Endothelial cell of umbilical vein (primary cell): ENCODE measurements around the gene CPTP.

Experiments used
- CTCF ChIP-seq, 2 donors: IDR thresholded peaks; 1 replicate in 1 of 2; 2 replicates in 1 of 2; pipeline ENCODE4 v1.5.1; 2011; ENCODE audit warnings: low read length in 2 of 2, mild to moderate bottlenecking in 2 of 2, moderate library complexity in 2 of 2, control low read depth in 1 of 2, inconsistent platforms in 1 of 2, low read depth in 1 of 2; ENCODE audit not compliant: insufficient read depth in 1 of 2; ENCODE audit errors: extremely low read depth in 1 of 2
- EZH2 ChIP-seq: IDR thresholded peaks from 2 replicates; pipeline ENCODE4 v1.6.1; 2012; ENCODE audit warnings: borderline replicate concordance, low read depth, mild to moderate bottlenecking, moderate library complexity, low read length, inconsistent platforms; ENCODE audit not compliant: severe bottlenecking

GRCh38 chr1:1332031-1332755 is 7.6 kb downstream of the CPTP start:
- TF ChIP-seq CTCF (IDR thresholded peaks at IDR 0.05; ENCODE audit: extremely low read depth in 1 of 2, insufficient read depth in 1 of 2, low read depth in 1 of 2, low read length in 2 of 2) (no peak), EZH2 (no peak)
